ENCODE measurements around the gene BIRC3.

BIRC3 gene

GRCh38 chr11:102302241-102302640 lies 15.0 kb upstream of the BIRC3 start:
- Histone ChIP-seq H3K36me3 (ENCODE audit: control insufficient read depth, insufficient read depth, low read length) (no peaks in the 10 kb centered on the region), H3K4me1 (ENCODE audit: control insufficient read depth, insufficient read depth, low read length) (peaks cover 8% of the 10 kb centered on the region), H3K9me3 (ENCODE audit: control insufficient read depth, insufficient read depth, low read length) (peaks cover 12% of the 10 kb centered on the region), H3K9ac (ENCODE audit: low read depth, low read length) (no peak overlapping the region), H3K4me3 (ENCODE audit: low read depth, low read length) (no peak overlapping the region), H3K27me3 (ENCODE audit: control insufficient read depth, insufficient read depth, low read length) (no peaks in the 10 kb centered on the region)

- Histone ChIP-seq H3K27me3 (ENCODE audit: control insufficient read depth, insufficient read depth, low read length) (no peaks in the 10 kb centered on the region), H3K9me3 (ENCODE audit: control insufficient read depth, insufficient read depth, low read length) (peaks cover 12% of the 10 kb centered on the region), H3K36me3 (ENCODE audit: control insufficient read depth, insufficient read depth, low read length) (no peaks in the 10 kb centered on the region), H3K4me1 (ENCODE audit: control insufficient read depth, insufficient read depth, low read length) (peaks cover 8% of the 10 kb centered on the region), H3K9ac (ENCODE audit: low read depth, low read length) (no peak overlapping the region), H3K4me3 (ENCODE audit: low read depth, low read length) (no peak overlapping the region)
Measured at GRCh38 chr11:102304686-102305085, 12.6 kb upstream of the BIRC3 start.

GRCh38 chr11:102305352-102306047 lies 11.8 kb upstream of the BIRC3 start:
- Histone ChIP-seq H3K4me1 (ENCODE audit: control insufficient read depth, insufficient read depth, low read length) (peaks cover 8% of the 10 kb centered on the region), H3K27me3 (ENCODE audit: control insufficient read depth, insufficient read depth, low read length) (no peaks in the 10 kb centered on the region), H3K9ac (ENCODE audit: low read depth, low read length) (no peak overlapping the region), H3K9me3 (ENCODE audit: control insufficient read depth, insufficient read depth, low read length) (peaks cover 12% of the 10 kb centered on the region), H3K36me3 (ENCODE audit: control insufficient read depth, insufficient read depth, low read length) (no peaks in the 10 kb centered on the region), H3K4me3 (ENCODE audit: low read depth, low read length) (no peak overlapping the region)

- Histone ChIP-seq H3K4me3 (ENCODE audit: low read depth, low read length) (no peak overlapping the region), H3K9me3 (ENCODE audit: control insufficient read depth, insufficient read depth, low read length) (peaks cover 12% of the 10 kb centered on the region), H3K4me1 (ENCODE audit: control insufficient read depth, insufficient read depth, low read length) (peaks cover 8% of the 10 kb centered on the region), H3K9ac (ENCODE audit: low read depth, low read length) (no peak overlapping the region), H3K27me3 (ENCODE audit: control insufficient read depth, insufficient read depth, low read length) (no peaks in the 10 kb centered on the region), H3K36me3 (ENCODE audit: control insufficient read depth, insufficient read depth, low read length) (no peaks in the 10 kb centered on the region)
Measured at GRCh38 chr11:102306048-102306597, 11.2 kb upstream of the BIRC3 start.

DNA sequence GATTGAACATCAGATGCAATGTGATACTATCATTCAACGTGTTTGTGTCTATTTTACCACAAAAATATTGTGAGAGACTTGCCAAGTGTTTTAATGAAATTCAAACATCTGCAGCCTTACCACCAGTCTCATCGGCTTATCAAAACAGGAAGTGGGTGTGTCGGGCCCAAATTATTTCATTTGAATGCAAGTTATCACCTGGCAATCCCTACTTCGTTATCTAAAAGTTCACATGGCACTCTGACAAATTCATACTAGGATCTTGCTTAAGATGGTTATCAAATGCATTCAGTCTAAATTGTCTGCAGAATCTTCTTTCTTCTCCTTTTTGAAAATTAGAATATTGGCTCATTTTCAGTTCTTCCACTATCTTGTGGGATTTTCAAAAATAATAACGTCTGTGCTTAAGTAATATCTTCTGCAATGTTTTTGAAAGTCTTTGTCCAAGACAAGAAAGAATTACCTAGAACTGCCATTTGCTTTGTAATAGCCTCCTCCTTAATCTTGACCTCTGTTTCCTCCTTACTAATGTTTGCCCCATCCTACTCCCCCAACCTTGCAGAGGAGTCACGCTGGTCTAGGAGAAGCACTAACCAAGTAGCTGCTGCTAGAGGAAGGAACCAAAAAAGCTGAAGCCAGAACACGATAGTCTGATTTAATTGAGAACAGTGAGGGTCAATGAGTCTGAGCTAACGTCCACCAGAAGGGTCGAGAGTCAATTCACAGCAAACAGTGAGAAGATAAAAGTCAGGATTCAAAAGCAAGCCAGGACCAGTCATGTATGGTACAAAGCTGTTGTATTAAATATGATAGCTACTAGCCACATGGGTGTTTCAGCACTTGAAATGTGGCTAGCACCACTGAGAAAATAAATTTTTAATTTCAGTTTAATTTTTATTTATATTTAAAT lies 10.2 kb upstream of the BIRC3 start:
- Histone ChIP-seq H3K27me3 (ENCODE audit: control insufficient read depth, insufficient read depth, low read length) (no peaks in the 10 kb centered on the region), H3K9me3 (ENCODE audit: control insufficient read depth, insufficient read depth, low read length) (peaks cover 11% of the 10 kb centered on the region), H3K4me1 (ENCODE audit: control insufficient read depth, insufficient read depth, low read length) (peaks cover 8% of the 10 kb centered on the region), H3K36me3 (ENCODE audit: control insufficient read depth, insufficient read depth, low read length) (no peaks in the 10 kb centered on the region), H3K4me3 (ENCODE audit: low read depth, low read length) (no peak overlapping the region), H3K9ac (ENCODE audit: low read depth, low read length) (no peak overlapping the region)

DNA sequence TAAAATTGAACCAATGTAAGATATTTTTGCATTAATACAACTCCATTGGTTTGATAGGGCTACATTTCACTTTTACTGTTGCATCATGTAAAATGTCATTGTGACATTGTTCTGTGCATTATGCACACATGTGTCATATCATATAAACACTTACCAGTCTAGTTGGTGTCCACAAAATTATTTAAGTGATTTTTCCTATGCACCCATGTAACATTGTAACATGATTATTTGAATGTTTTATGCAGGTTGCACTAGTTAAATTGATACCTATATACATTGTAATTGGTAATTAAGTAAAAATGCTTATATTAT lies 9.6 kb upstream of the BIRC3 start:
- H3K4me1 ChIP-seq (ENCODE audit: control insufficient read depth, insufficient read depth, low read length), result peaks cover 8% of the 10 kb centered on the region

DNA sequence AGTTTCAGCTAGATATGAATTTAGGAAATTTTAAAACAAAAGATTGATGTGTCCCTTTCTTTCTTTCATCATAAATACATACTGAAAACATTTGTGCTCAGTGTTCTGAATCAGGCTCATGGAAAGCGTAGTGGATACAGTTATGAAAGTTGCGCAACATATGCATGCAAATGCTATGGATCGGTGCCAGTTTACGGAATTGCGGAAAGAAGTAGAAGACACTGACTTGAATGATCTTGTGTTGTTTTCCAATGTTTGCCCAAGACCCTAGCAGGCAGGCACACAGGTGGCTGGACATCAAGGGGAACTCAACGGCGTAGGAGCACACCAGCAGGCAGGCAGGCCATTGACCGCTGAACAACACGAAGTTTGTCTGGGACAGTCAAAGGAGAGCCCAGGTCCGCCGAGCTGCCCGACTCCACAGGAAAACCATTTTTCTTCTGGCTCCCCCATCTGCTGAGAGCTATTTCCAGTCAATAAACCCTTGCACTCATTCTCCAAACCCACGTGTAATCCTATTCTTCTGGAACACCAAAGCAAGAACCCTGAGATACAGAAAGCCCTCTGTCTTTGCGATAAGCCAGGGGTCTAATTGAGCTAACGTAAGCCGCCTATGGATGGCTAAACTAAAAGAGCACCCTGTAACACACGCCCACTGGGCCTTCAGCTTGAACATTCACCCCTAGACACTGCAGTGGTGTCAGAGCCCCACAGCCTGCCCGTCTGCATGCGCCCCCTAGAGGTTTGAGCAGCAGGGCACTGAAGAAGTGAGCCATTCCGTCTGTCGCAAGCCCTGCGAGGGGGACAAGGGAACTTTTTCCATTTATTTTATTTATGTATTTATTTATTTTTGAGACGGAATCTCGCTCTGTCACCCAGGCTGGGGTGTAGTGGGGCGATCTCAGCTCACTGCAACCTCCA lies 7.4 kb upstream of the BIRC3 start:
- Histone ChIP-seq H3K27me3 (ENCODE audit: control insufficient read depth, insufficient read depth, low read length) (no peaks in the 10 kb centered on the region), H3K4me3 (ENCODE audit: low read depth, low read length) (no peak overlapping the region), H3K9ac (ENCODE audit: low read depth, low read length) (no peak overlapping the region), H3K9me3 (ENCODE audit: control insufficient read depth, insufficient read depth, low read length) (no peaks in the 10 kb centered on the region), H3K4me1 (ENCODE audit: control insufficient read depth, insufficient read depth, low read length) (peaks cover 8% of the 10 kb centered on the region), H3K36me3 (ENCODE audit: control insufficient read depth, insufficient read depth, low read length) (no peaks in the 10 kb centered on the region)

More for the DNA sequence above, 9.6 kb upstream of the BIRC3 start:
- Histone ChIP-seq H3K9me3 (ENCODE audit: control insufficient read depth, insufficient read depth, low read length) (peaks cover 5% of the 10 kb centered on the region), H3K27me3 (ENCODE audit: control insufficient read depth, insufficient read depth, low read length) (no peaks in the 10 kb centered on the region), H3K9ac (ENCODE audit: low read depth, low read length) (no peak overlapping the region), H3K4me3 (ENCODE audit: low read depth, low read length) (no peak overlapping the region), H3K36me3 (ENCODE audit: control insufficient read depth, insufficient read depth, low read length) (no peaks in the 10 kb centered on the region)

GRCh38 chr11:102312667-102313066 lies 4.6 kb upstream of the BIRC3 start:
- Histone ChIP-seq H3K9ac (ENCODE audit: low read depth, low read length) (no peak overlapping the region), H3K4me1 (ENCODE audit: control insufficient read depth, insufficient read depth, low read length) (no peaks in the 10 kb centered on the region), H3K36me3 (ENCODE audit: control insufficient read depth, insufficient read depth, low read length) (no peaks in the 10 kb centered on the region), H3K27me3 (ENCODE audit: control insufficient read depth, insufficient read depth, low read length) (peaks cover 4% of the 10 kb centered on the region), H3K9me3 (ENCODE audit: control insufficient read depth, insufficient read depth, low read length) (no peaks in the 10 kb centered on the region), H3K4me3 (ENCODE audit: low read depth, low read length) (no peak overlapping the region)

DNA sequence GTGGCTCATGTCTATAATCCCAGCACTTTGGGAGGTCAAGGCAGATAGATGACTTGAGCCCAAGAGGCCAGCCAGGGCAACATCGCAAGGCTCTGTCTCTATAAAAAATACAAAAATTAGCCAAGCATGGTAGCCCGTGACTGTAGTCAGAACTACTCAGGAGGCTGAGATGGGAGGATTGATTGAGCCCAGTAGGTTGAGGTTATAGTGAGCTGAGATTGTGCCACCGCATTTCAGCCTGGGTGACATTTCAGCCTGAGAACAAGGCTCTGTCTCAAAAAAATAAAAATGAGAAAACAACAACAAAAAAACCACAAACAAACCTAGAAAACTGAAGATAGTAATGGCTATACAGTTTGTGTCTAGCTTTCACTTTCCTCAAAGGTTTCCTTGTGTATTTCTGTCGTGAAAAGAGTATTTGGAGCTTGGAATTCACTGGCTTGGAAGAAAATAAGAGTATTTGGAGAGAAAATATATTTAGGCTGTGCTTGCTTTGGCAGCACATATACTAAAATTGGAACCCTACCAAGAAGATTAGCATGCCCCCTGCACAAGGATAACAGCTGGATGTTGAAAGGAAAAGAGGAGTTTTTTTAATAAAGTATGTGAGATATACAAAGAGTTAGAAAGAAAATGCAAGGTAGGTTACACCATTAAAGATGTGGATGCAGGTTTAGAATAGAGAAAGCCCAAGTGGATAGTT lies 3.9 kb upstream of the BIRC3 start:
- Histone ChIP-seq H3K9ac (ENCODE audit: low read depth, low read length) (no peak overlapping the region), H3K27me3 (ENCODE audit: control insufficient read depth, insufficient read depth, low read length) (peaks cover 11% of the 10 kb centered on the region), H3K4me3 (ENCODE audit: low read depth, low read length) (no peak overlapping the region), H3K4me1 (ENCODE audit: control insufficient read depth, insufficient read depth, low read length) (no peaks in the 10 kb centered on the region), H3K9me3 (ENCODE audit: control insufficient read depth, insufficient read depth, low read length) (no peaks in the 10 kb centered on the region), H3K36me3 (ENCODE audit: control insufficient read depth, insufficient read depth, low read length) (no peaks in the 10 kb centered on the region)

GRCh38 chr11:102314784-102315183 lies 2.5 kb upstream of the BIRC3 start:
- no peaks in the 10 kb centered on the region for H3K36me3 ChIP-seq (ENCODE audit: control insufficient read depth, insufficient read depth, low read length)
- H3K27me3 ChIP-seq (ENCODE audit: control insufficient read depth, insufficient read depth, low read length), result peaks cover 12% of the 10 kb centered on the region
- H3K9me3 ChIP-seq (ENCODE audit: control insufficient read depth, insufficient read depth, low read length), result no peaks in the 10 kb centered on the region
- no peaks in the 10 kb centered on the region for H3K4me1 ChIP-seq (ENCODE audit: control insufficient read depth, insufficient read depth, low read length)
- no peak overlapping the region for H3K4me3 ChIP-seq (ENCODE audit: low read depth, low read length)
- H3K9ac ChIP-seq (ENCODE audit: low read depth, low read length), result no peak overlapping the region

Data from iPS-15b (cell line).